ENCODE results near the gene TMPRSS4.

DNA sequence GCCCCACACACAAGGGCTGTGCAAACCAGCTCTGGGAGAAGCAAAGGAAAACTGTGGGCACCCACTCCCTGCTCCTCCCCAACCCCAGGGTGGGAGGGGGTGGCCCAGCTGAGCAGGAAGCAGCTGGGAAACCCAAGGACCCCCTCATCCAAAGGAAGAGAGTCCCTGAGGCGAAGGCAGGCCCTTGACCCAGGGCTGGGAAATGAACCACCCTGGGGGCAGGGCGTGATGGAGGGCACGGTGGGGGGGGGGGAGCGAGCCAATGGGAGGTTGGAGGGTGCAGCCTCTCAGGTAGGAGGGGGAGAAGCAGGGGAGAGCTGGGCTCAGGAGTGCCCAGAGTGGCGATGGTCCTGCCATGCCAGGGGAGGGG lies 58.9 kb downstream of the TMPRSS4 start:
- TF ChIP-seq, protein P1, sequence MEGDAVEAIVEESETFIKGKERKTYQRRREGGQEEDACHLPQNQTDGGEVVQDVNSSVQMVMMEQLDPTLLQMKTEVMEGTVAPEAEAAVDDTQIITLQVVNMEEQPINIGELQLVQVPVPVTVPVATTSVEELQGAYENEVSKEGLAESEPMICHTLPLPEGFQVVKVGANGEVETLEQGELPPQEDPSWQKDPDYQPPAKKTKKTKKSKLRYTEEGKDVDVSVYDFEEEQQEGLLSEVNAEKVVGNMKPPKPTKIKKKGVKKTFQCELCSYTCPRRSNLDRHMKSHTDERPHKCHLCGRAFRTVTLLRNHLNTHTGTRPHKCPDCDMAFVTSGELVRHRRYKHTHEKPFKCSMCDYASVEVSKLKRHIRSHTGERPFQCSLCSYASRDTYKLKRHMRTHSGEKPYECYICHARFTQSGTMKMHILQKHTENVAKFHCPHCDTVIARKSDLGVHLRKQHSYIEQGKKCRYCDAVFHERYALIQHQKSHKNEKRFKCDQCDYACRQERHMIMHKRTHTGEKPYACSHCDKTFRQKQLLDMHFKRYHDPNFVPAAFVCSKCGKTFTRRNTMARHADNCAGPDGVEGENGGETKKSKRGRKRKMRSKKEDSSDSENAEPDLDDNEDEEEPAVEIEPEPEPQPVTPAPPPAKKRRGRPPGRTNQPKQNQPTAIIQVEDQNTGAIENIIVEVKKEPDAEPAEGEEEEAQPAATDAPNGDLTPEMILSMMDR (conservative IDR thresholded peaks at IDR 0.05; ENCODE audit: low read depth, low read length), result no peak
- TF ChIP-seq RFX5 (IDR thresholded peaks at IDR 0.05; ENCODE audit: low read depth, low read length), result no peak
- no peak for TF ChIP-seq POLR2A (IDR thresholded peaks at IDR 0.05; ENCODE audit: low read depth, low read length)
- TF ChIP-seq FOS (IDR thresholded peaks at IDR 0.05; ENCODE audit: low read depth, low read length), result no peak
- TF ChIP-seq BHLHE40 (IDR thresholded peaks at IDR 0.05; ENCODE audit: low read depth, low read length), result no peak
- TF ChIP-seq MXI1 (IDR thresholded peaks at IDR 0.05; ENCODE audit: borderline replicate concordance, low read depth, low read length), result no peak
- TF ChIP-seq, protein P2, sequence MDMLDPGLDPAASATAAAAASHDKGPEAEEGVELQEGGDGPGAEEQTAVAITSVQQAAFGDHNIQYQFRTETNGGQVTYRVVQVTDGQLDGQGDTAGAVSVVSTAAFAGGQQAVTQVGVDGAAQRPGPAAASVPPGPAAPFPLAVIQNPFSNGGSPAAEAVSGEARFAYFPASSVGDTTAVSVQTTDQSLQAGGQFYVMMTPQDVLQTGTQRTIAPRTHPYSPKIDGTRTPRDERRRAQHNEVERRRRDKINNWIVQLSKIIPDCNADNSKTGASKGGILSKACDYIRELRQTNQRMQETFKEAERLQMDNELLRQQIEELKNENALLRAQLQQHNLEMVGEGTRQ (IDR thresholded peaks at IDR 0.05; ENCODE audit: low read depth, low read length), result no peak
- TF ChIP-seq CHD1 (IDR thresholded peaks at IDR 0.05; ENCODE audit: low read depth, low read length), result no peak
- no peak for TF ChIP-seq MAZ (IDR thresholded peaks at IDR 0.05; ENCODE audit: borderline replicate concordance, low read depth, low read length)
- no peak for TF ChIP-seq SMC3 (IDR thresholded peaks at IDR 0.05; ENCODE audit: low read depth, low read length)
- TF ChIP-seq RAD21 (IDR thresholded peaks at IDR 0.05; ENCODE audit: low read length), result no peak
- TF ChIP-seq MAFK (IDR thresholded peaks at IDR 0.05; ENCODE audit: low read depth, low read length), result no peak
- TF ChIP-seq, protein P3, sequence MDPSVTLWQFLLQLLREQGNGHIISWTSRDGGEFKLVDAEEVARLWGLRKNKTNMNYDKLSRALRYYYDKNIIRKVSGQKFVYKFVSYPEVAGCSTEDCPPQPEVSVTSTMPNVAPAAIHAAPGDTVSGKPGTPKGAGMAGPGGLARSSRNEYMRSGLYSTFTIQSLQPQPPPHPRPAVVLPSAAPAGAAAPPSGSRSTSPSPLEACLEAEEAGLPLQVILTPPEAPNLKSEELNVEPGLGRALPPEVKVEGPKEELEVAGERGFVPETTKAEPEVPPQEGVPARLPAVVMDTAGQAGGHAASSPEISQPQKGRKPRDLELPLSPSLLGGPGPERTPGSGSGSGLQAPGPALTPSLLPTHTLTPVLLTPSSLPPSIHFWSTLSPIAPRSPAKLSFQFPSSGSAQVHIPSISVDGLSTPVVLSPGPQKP (IDR thresholded peaks at IDR 0.05; ENCODE audit: borderline replicate concordance, low read depth, low read length), result no peak
- no peak for TF ChIP-seq NFE2L2 (IDR thresholded peaks at IDR 0.05; ENCODE audit: low read depth, low read length)

All from IMR-90 (cell line).